ENCODE measurements around the gene CPED1. TPM values are rescaled to one million over a fixed set of nuclear protein-coding genes. Genes with fewer than 3 reads are reported as not detected.

CPED1 gene
- total and polyA plus RNA-seq, 2 experiments from 2014 or later = 0.17 to 0.47 TPM

- H3K4me3 Mint-ChIP-seq = no peak overlapping the region
- Histone ChIP-seq H3K36me3 (ENCODE audit: insufficient read depth) (peaks cover 8% of the 10 kb centered on the region; the same call in 1 of the 2 replicates), H3K4me2 (no peak overlapping the region), H3K4me1 (ENCODE audit: insufficient read depth) (peaks cover 10% of the 10 kb centered on the region), H3K27me3 (ENCODE audit: insufficient read depth) (no peaks in the 10 kb centered on the region), H3F3A (replicated peaks; ENCODE audit: low read depth) (no peaks in the 10 kb centered on the region), H3K79me2 (replicated peaks; ENCODE audit: insufficient read depth) (peaks cover 22% of the 10 kb centered on the region; the same call in 1 of the 2 replicates), H3K4me3 (no peak overlapping the region), H4K20me1 (replicated peaks; ENCODE audit: insufficient read depth) (no peaks in the 10 kb centered on the region), H3K27ac (ENCODE audit: low read depth) (peak overlapping the region; percentile 35; the same call in 1 of the 2 replicates), H3K9me2 (ENCODE audit: insufficient read depth) (no peaks in the 10 kb centered on the region), H2AFZ (no peak overlapping the region)
- H3K36me3 Mint-ChIP-seq (ENCODE audit: low read depth) = peaks cover 29% of the 10 kb centered on the region
- peaks cover 30% of the 10 kb centered on the region for H3K4me1 Mint-ChIP-seq
- peak; percentile 18 for DNase-seq (ENCODE audit: low spot score)
- peak; percentile 75 for ATAC-seq
- peak overlapping the region; percentile 23; the same call in 1 of the 2 replicates for H3K27ac Mint-ChIP-seq
- no peaks in the 10 kb centered on the region for H3K9me3 Mint-ChIP-seq
- TF ChIP-seq ETS1 (IDR thresholded peaks at IDR 0.05) = no peak
- no peak for TF ChIP-seq EZH2 (IDR thresholded peaks at IDR 0.05; ENCODE audit: low read depth, unreplicated experiment)
- no peak for TF ChIP-seq STAT1 (IDR thresholded peaks at IDR 0.05; ENCODE audit: unreplicated experiment)
- no peak for TF ChIP-seq ZNF114 (CRISPR knock-in tag; IDR thresholded peaks at IDR 0.05)
- no peak for TF ChIP-seq NANOG (IDR thresholded peaks at IDR 0.05; ENCODE audit: borderline replicate concordance)
- TF ChIP-seq JUNB (IDR thresholded peaks at IDR 0.05; ENCODE audit: unreplicated experiment) = no peak
- TF ChIP-seq, protein P1, sequence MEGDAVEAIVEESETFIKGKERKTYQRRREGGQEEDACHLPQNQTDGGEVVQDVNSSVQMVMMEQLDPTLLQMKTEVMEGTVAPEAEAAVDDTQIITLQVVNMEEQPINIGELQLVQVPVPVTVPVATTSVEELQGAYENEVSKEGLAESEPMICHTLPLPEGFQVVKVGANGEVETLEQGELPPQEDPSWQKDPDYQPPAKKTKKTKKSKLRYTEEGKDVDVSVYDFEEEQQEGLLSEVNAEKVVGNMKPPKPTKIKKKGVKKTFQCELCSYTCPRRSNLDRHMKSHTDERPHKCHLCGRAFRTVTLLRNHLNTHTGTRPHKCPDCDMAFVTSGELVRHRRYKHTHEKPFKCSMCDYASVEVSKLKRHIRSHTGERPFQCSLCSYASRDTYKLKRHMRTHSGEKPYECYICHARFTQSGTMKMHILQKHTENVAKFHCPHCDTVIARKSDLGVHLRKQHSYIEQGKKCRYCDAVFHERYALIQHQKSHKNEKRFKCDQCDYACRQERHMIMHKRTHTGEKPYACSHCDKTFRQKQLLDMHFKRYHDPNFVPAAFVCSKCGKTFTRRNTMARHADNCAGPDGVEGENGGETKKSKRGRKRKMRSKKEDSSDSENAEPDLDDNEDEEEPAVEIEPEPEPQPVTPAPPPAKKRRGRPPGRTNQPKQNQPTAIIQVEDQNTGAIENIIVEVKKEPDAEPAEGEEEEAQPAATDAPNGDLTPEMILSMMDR (conservative IDR thresholded peaks at IDR 0.05; ENCODE audit: low read depth in 2 of 2) = no peak
- no peak for TF ChIP-seq CREB1 (CRISPR knock-in tag; IDR thresholded peaks at IDR 0.05; ENCODE audit: low read depth)
- TF ChIP-seq EZH2phosphoT487 (IDR thresholded peaks at IDR 0.05; ENCODE audit: unreplicated experiment) = no peak
- TF ChIP-seq ZNF331 (CRISPR knock-in tag; IDR thresholded peaks at IDR 0.05; ENCODE audit: low read depth) = no peak
- no peak for TF ChIP-seq ZNF462 (CRISPR knock-in tag; IDR thresholded peaks at IDR 0.05)
- TF ChIP-seq, protein P2, sequence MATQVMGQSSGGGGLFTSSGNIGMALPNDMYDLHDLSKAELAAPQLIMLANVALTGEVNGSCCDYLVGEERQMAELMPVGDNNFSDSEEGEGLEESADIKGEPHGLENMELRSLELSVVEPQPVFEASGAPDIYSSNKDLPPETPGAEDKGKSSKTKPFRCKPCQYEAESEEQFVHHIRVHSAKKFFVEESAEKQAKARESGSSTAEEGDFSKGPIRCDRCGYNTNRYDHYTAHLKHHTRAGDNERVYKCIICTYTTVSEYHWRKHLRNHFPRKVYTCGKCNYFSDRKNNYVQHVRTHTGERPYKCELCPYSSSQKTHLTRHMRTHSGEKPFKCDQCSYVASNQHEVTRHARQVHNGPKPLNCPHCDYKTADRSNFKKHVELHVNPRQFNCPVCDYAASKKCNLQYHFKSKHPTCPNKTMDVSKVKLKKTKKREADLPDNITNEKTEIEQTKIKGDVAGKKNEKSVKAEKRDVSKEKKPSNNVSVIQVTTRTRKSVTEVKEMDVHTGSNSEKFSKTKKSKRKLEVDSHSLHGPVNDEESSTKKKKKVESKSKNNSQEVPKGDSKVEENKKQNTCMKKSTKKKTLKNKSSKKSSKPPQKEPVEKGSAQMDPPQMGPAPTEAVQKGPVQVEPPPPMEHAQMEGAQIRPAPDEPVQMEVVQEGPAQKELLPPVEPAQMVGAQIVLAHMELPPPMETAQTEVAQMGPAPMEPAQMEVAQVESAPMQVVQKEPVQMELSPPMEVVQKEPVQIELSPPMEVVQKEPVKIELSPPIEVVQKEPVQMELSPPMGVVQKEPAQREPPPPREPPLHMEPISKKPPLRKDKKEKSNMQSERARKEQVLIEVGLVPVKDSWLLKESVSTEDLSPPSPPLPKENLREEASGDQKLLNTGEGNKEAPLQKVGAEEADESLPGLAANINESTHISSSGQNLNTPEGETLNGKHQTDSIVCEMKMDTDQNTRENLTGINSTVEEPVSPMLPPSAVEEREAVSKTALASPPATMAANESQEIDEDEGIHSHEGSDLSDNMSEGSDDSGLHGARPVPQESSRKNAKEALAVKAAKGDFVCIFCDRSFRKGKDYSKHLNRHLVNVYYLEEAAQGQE (IDR thresholded peaks at IDR 0.05; ENCODE audit: unreplicated experiment) = no peak
- H3K27me3 Mint-ChIP-seq (ENCODE audit: insufficient read depth, low read depth, poor library complexity) = peaks cover 2% of the 10 kb centered on the region
Measured at GRCh38 chr7:120959929-120960484, 28.5 kb upstream of the CPED1 start.

Data from GM23338 (cell line).